HepG2 (cell line): Measurements from ENCODE around the gene DLX6. TPM values are rescaled to one million over a fixed set of nuclear protein-coding genes. Genes with fewer than 3 reads are reported as not detected.

Source experiments
- EEA1 ChIP-seq: sonication (generic); formaldehyde crosslinking; IDR thresholded peaks from 2 replicates; pipeline ENCODE4 v1.5.1; 2020; ENCODE audit warnings: mild to moderate bottlenecking, missing genetic modification reagents, borderline replicate concordance
- HNRNPL ChIP-seq: fragments of 200-400 bp; formaldehyde crosslinking; IDR thresholded peaks from 2 replicates; pipeline ENCODE4 v1.6.1; 2017; ENCODE audit warnings: mild to moderate bottlenecking, low read depth, low read length
- NCOA2 ChIP-seq: sonication (generic); formaldehyde crosslinking; IDR thresholded peaks from 2 replicates; pipeline ENCODE4 v1.8.0; 2022; ENCODE audit warnings: inconsistent platforms
- SRSF9 ChIP-seq: fragments of 200-400 bp; formaldehyde crosslinking; IDR thresholded peaks from 2 replicates; pipeline ENCODE4 v1.6.1; 2018; ENCODE audit warnings: borderline replicate concordance, mild to moderate bottlenecking, low read depth, low read length; ENCODE audit not compliant: insufficient read depth, poor library complexity, severe bottlenecking
- YEATS4 ChIP-seq: sonication (generic); formaldehyde crosslinking; IDR thresholded peaks from 2 replicates; pipeline ENCODE4 v1.4.0; 2020; ENCODE audit warnings: missing genetic modification reagents, borderline replicate concordance
- ZNF232 ChIP-seq: sonication (generic); formaldehyde crosslinking; IDR thresholded peaks from 2 replicates; pipeline ENCODE4 v1.4.0; 2020; ENCODE audit warnings: missing genetic modification reagents, borderline replicate concordance
- ZNF282 ChIP-seq: fragments of 450-650 bp; IDR thresholded peaks from 2 replicates; pipeline ENCODE4 v1.6.1; 2018; ENCODE audit not compliant: partially characterized antibody
- ZNF576 ChIP-seq: sonication (generic); formaldehyde crosslinking; IDR thresholded peaks from 2 replicates; pipeline ENCODE4 v1.4.0; 2020; ENCODE audit warnings: mild to moderate bottlenecking, missing genetic modification reagents
- ZNF646 ChIP-seq: sonication (generic); formaldehyde crosslinking; IDR thresholded peaks from 2 replicates; pipeline ENCODE4 v1.9.0; 2021; ENCODE audit warnings: mild to moderate bottlenecking, missing genetic modification reagents
- ZNF891 ChIP-seq: sonication (generic); formaldehyde crosslinking; IDR thresholded peaks from 2 replicates; pipeline ENCODE4 v1.5.0; 2020; ENCODE audit warnings: mild to moderate bottlenecking, missing genetic modification reagents
- polyA plus RNA-seq, 8 experiments: library from polyadenylated mRNA; depleted of rRNA in 3 of 8; stranded (reverse) in 7 of 8; unstranded in 1 of 8; fragments of >200 nt; fragmentation: Illumina TruSeq in 4 of 8; extraction: Trizol in 4 of 8; gene quantifications; 2 replicates each; pipeline versions ENCODE4 v1.2.1 to v1.2.3, GENCODE V29; 2011 to 2016; ENCODE audit warnings: low read depth in 4 of 8, missing spikeins in 1 of 8, mixed read lengths in 1 of 8; ENCODE audit not compliant: insufficient read depth in 1 of 8
- total RNA-seq, 5 experiments: library from RNA; depleted of rRNA; stranded (reverse); fragments of >200 nt; fragmentation: Illumina TruSeq; extraction: Trizol; gene quantifications; 2 replicates each; pipeline ENCODE4 v1.2.3, GENCODE V29; 2016; ENCODE audit warnings: low read depth in 1 of 5
- TF ChIP-seq, protein P1 (sequence below): sonication (generic); formaldehyde crosslinking; IDR thresholded peaks from 2 replicates; pipeline ENCODE4 v1.5.0; 2020; ENCODE audit warnings: mild to moderate bottlenecking, missing genetic modification reagents, borderline replicate concordance
- TF ChIP-seq, protein P2 (sequence below): sonication (generic); formaldehyde crosslinking; IDR thresholded peaks from 2 replicates; pipeline ENCODE4 v1.8.1; 2023; ENCODE audit warnings: mild to moderate bottlenecking, missing genetic modification reagents
- TF ChIP-seq, protein P3 (sequence below): sonication (generic); formaldehyde crosslinking; IDR thresholded peaks from 2 replicates; pipeline ENCODE4 v1.4.0; 2020; ENCODE audit warnings: low read depth, mild to moderate bottlenecking, missing genetic modification reagents

The DLX6 gene
- total and polyA plus RNA-seq, 2 of the 13 experiments (the other 11 are each of a cell fraction or from before 2014, with no cell fraction given): 3.5 to 5.5 TPM

DNA sequence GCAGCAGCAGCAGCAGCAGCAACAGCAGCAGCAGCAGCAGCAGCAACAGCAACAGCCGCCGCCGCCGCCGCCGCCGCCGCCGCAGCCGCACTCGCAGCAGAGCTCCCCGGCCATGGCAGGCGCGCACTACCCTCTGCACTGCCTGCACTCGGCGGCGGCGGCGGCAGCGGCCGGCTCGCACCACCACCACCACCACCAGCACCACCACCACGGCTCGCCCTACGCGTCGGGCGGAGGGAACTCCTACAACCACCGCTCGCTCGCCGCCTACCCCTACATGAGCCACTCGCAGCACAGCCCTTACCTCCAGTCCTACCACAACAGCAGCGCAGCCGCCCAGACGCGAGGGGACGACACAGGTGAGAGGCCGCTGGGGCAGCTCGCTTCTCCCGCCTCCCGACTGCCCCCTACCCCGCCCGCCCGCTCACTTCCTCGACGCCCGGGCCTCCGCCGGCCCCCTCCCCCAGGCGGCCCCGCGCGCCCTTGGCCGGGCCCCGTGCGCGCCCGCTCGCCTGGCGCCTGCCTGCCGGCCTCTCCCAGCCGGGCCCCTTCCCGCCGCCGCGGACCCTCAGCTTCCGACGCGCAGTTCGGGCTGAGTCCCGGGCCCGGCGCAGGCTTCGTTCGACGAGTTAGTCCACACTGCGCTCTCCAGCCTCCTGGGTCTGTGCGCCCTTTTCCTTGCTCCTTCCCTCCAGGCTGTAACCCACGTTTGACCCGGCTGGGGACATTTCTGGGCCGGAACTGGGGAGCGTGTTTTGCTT lies 882 bp downstream of the DLX6 start (continued):
- TF ChIP-seq, protein P1, sequence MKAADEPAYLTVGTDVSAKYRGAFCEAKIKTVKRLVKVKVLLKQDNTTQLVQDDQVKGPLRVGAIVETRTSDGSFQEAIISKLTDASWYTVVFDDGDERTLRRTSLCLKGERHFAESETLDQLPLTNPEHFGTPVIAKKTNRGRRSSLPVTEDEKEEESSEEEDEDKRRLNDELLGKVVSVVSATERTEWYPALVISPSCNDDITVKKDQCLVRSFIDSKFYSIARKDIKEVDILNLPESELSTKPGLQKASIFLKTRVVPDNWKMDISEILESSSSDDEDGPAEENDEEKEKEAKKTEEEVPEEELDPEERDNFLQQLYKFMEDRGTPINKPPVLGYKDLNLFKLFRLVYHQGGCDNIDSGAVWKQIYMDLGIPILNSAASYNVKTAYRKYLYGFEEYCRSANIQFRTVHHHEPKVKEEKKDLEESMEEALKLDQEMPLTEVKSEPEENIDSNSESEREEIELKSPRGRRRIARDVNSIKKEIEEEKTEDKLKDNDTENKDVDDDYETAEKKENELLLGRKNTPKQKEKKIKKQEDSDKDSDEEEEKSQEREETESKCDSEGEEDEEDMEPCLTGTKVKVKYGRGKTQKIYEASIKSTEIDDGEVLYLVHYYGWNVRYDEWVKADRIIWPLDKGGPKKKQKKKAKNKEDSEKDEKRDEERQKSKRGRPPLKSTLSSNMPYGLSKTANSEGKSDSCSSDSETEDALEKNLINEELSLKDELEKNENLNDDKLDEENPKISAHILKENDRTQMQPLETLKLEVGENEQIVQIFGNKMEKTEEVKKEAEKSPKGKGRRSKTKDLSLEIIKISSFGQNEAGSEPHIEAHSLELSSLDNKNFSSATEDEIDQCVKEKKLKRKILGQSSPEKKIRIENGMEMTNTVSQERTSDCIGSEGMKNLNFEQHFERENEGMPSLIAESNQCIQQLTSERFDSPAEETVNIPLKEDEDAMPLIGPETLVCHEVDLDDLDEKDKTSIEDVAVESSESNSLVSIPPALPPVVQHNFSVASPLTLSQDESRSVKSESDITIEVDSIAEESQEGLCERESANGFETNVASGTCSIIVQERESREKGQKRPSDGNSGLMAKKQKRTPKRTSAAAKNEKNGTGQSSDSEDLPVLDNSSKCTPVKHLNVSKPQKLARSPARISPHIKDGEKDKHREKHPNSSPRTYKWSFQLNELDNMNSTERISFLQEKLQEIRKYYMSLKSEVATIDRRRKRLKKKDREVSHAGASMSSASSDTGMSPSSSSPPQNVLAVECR: peak; percentile 48; the same call in 1 of the 2 replicates
- TF ChIP-seq ZNF576 (CRISPR knock-in tag): no peak
- TF ChIP-seq, protein P2, sequence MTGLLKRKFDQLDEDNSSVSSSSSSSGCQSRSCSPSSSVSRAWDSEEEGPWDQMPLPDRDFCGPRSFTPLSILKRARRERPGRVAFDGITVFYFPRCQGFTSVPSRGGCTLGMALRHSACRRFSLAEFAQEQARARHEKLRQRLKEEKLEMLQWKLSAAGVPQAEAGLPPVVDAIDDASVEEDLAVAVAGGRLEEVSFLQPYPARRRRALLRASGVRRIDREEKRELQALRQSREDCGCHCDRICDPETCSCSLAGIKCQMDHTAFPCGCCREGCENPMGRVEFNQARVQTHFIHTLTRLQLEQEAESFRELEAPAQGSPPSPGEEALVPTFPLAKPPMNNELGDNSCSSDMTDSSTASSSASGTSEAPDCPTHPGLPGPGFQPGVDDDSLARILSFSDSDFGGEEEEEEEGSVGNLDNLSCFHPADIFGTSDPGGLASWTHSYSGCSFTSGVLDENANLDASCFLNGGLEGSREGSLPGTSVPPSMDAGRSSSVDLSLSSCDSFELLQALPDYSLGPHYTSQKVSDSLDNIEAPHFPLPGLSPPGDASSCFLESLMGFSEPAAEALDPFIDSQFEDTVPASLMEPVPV (CRISPR knock-in tag): no peak
- peak; percentile 32; the same call in 1 of the 2 replicates for TF ChIP-seq ZNF891 (CRISPR knock-in tag)
- TF ChIP-seq EEA1: no peak
- TF ChIP-seq ZNF282: no peak
- TF ChIP-seq NCOA2 (CRISPR knock-in tag): no peak; the same call in 1 of the 2 replicates
- no peak for TF ChIP-seq ZNF232 (CRISPR knock-in tag)
- TF ChIP-seq, protein P3, sequence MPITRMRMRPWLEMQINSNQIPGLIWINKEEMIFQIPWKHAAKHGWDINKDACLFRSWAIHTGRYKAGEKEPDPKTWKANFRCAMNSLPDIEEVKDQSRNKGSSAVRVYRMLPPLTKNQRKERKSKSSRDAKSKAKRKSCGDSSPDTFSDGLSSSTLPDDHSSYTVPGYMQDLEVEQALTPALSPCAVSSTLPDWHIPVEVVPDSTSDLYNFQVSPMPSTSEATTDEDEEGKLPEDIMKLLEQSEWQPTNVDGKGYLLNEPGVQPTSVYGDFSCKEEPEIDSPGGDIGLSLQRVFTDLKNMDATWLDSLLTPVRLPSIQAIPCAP: no peak
- TF ChIP-seq SRSF9: no peak
- 0 out of 2 replicates have a peak, but pooled peaks have one; percentile 17 for TF ChIP-seq HNRNPL
- no peak for TF ChIP-seq ZNF646 (CRISPR knock-in tag)
- peak; percentile 33 for TF ChIP-seq YEATS4 (CRISPR knock-in tag)
